PC-9 (cell line): ENCODE data around the gene RBMS3. TPM values are rescaled to one million over a fixed set of nuclear protein-coding genes. Genes with fewer than 3 reads are reported as not detected.

Experiments used
- BruUV-seq: library from RNA; stranded (reverse); fragments of 400-500 nt; replicated peaks from 2 replicates; lab custom pipeline; 2021; lab: Mats Ljungman, UMichigan
- CTCF ChIA-PET: fragments of 300-600 bp; sonication (Branson Sonifier 250); formaldehyde crosslinking; loops from one replicate; lab custom pipeline; 2022; ENCODE audit warnings: antibody characterized with exemption; lab: Charles Lee
- POLR2A ChIA-PET: fragments of 300-600 bp; sonication (Branson Sonifier 250); formaldehyde crosslinking; loops from one replicate; lab custom pipeline; 2022; ENCODE audit warnings: antibody characterized with exemption; ENCODE audit not compliant: unreplicated experiment; lab: Charles Lee
- DNase-seq, 2 experiments: peaks; one replicate each; pipeline versions ENCODE4 v3.0.0 to v3.0.0-alpha.2; 2015 to 2022; ENCODE audit warnings: mixed read lengths in 1 of 2
- H2AFZ ChIP-seq: fragments of 200-600 bp; sonication (generic); 2 replicates; pipeline ENCODE4 v1.8.1; 2017; ENCODE audit warnings: antibody characterized with exemption
- H3F3A ChIP-seq: fragments of 200-600 bp; sonication (generic); 2 replicates; pipeline ENCODE4 v1.8.1; 2017; ENCODE audit warnings: antibody characterized with exemption, mild to moderate bottlenecking, low read depth; ENCODE audit not compliant: insufficient read depth
- H3K27ac ChIP-seq: fragments of 200-600 bp; sonication (generic); 2 replicates; pipeline ENCODE4 v1.6.1; 2016; ENCODE audit warnings: mixed run types
- H3K27me3 ChIP-seq: fragments of 200-600 bp; sonication (generic); 2 replicates; pipeline ENCODE4 v1.6.1; 2016; ENCODE audit warnings: low read depth, mixed run types; ENCODE audit not compliant: insufficient read depth
- H3K36me3 ChIP-seq: fragments of 200-600 bp; sonication (generic); 2 replicates; pipeline ENCODE4 v1.6.1; 2016; ENCODE audit warnings: low read depth, mixed run types
- H3K4me1 ChIP-seq: fragments of 200-600 bp; sonication (generic); replicated peaks from 2 replicates; pipeline ENCODE4 v1.6.1; 2016; ENCODE audit warnings: mixed run types; ENCODE audit not compliant: insufficient read depth
- H3K4me2 ChIP-seq: fragments of 200-600 bp; sonication (generic); 2 replicates; pipeline ENCODE4 v1.6.1; 2017; ENCODE audit warnings: mixed run types
- H3K4me3 ChIP-seq: fragments of 200-600 bp; sonication (generic); 2 replicates; pipeline ENCODE4 v1.6.1; 2016; ENCODE audit warnings: mixed run types
- H3K79me2 ChIP-seq: fragments of 200-600 bp; sonication (generic); 2 replicates; pipeline ENCODE4 v1.6.1; 2017; ENCODE audit warnings: low read depth, mixed run types
- H3K9me2 ChIP-seq: fragments of 200-600 bp; sonication (generic); 2 replicates; pipeline ENCODE4 v1.8.1; 2017; ENCODE audit warnings: mild to moderate bottlenecking; ENCODE audit not compliant: insufficient read depth
- H3K9me3 ChIP-seq: fragments of 200-600 bp; sonication (generic); 2 replicates; pipeline ENCODE4 v1.8.1; 2016; ENCODE audit warnings: low read depth; ENCODE audit not compliant: insufficient read depth
- H4K20me1 ChIP-seq: fragments of 200-600 bp; sonication (generic); 2 replicates; pipeline ENCODE4 v1.8.1; 2017; ENCODE audit not compliant: insufficient read depth
- EZH2 ChIP-seq: fragments of 200-600 bp; sonication (generic); IDR thresholded peaks from 2 replicates; pipeline ENCODE4 v1.8.0; 2017; ENCODE audit warnings: antibody characterized with exemption, low read depth
- intact Hi-C: fragments of 100-400 bp; cut with micrococcal nuclease; formaldehyde crosslinking; loops from one replicate; pipeline ENCODE4 v1.10.0; 2022; ENCODE audit not compliant: unreplicated experiment
- total RNA-seq: library from RNA; stranded (reverse); gene quantifications from 2 replicates; pipeline ENCODE4 v1.2.3, GENCODE V29; 2021
- TF ChIP-seq, protein P1 (sequence below): fragments of 200-600 bp; sonication (generic); conservative IDR thresholded peaks from 2 replicates; pipeline ENCODE4 v1.6.1; 2017; ENCODE audit warnings: mixed run types, antibody characterized with exemption, mild to moderate bottlenecking, moderate library complexity

The RBMS3 gene
- total RNA-seq, 1 experiment from 2014 or later: 3.5 TPM

DNA sequence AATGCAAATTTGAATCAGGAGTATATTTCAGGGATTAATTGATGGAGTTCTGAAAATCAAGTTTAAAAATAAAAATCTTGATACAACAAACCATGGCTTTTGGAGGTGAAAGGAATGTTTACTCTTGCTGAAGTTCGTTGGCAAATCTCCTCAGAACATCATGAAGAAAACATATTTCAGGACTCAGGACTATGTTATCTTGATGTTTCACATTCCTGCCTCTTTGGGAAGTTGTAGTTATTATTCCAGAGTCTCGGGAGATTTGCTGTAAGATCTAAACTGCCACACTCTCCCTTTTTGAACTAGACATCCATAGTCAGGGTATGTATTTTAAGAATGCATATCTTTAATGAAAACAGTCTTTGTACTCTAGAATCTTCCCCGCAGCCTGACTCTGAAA lies 271.2 kb downstream of the RBMS3 start:
- CTCF ChIA-PET: no interaction called here
- no TSS peak for BruUV-seq

DNA sequence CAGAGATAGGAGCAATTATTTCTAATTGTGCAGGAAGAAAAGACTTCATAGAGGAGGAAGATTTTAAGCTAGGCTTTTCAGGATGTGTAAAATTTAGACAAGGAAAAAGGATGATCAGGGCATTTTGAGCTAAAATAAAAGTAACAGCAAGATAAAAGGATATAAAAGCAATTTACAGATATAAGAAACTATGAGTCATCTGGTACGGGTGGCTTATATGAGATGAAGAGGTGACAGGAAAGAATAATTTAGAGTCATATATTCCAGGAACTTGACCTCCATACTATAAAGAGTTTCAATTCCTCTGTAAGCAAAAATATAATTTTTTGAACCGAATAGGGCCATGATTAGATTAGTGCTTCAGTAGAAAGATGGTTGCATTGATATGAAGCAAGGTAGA lies 273.7 kb downstream of the RBMS3 start:
- Histone ChIP-seq H4K20me1 (no peaks in the 10 kb centered on the region), H3K27ac (no peak overlapping the region), H3K27me3 (no peaks in the 10 kb centered on the region), H3K36me3 (no peaks in the 10 kb centered on the region), H3K4me2 (no peak overlapping the region), H3K4me3 (no peak overlapping the region), H3F3A (no peaks in the 10 kb centered on the region), H2AFZ (no peak overlapping the region), H3K9me2 (no peaks in the 10 kb centered on the region), H3K4me1 (no peaks in the 10 kb centered on the region), H3K9me3 (no peaks in the 10 kb centered on the region), H3K79me2 (no peaks in the 10 kb centered on the region)
- intact Hi-C loops: no loop called here
- BruUV-seq: no TSS peak
- CTCF ChIA-PET: no interaction called here
- no peak for TF ChIP-seq EZH2
- TF ChIP-seq, protein P1, sequence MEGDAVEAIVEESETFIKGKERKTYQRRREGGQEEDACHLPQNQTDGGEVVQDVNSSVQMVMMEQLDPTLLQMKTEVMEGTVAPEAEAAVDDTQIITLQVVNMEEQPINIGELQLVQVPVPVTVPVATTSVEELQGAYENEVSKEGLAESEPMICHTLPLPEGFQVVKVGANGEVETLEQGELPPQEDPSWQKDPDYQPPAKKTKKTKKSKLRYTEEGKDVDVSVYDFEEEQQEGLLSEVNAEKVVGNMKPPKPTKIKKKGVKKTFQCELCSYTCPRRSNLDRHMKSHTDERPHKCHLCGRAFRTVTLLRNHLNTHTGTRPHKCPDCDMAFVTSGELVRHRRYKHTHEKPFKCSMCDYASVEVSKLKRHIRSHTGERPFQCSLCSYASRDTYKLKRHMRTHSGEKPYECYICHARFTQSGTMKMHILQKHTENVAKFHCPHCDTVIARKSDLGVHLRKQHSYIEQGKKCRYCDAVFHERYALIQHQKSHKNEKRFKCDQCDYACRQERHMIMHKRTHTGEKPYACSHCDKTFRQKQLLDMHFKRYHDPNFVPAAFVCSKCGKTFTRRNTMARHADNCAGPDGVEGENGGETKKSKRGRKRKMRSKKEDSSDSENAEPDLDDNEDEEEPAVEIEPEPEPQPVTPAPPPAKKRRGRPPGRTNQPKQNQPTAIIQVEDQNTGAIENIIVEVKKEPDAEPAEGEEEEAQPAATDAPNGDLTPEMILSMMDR: no peak
- POLR2A ChIA-PET: interaction anchor here (0.6 kb wide), 1 partner anchor 198 kb away, joined by 5 read pairs; no protein-coding TSS in a partner anchor
- no peak for DNase-seq

More for the DNA sequence above, 271.2 kb downstream of the RBMS3 start:
- H3K27me3 ChIP-seq: no peaks in the 10 kb centered on the region
- TF ChIP-seq, protein P1: no peak
- no peak for TF ChIP-seq EZH2
- H3K79me2 ChIP-seq: no peaks in the 10 kb centered on the region
- no peaks in the 10 kb centered on the region for H3K9me2 ChIP-seq
- H3K27ac ChIP-seq: no peak overlapping the region
- intact Hi-C loops: no loop called here
- no peak overlapping the region for H3K4me3 ChIP-seq
- no peaks in the 10 kb centered on the region for H3K4me1 ChIP-seq
- POLR2A ChIA-PET: no interaction called here
- 0 out of 2 replicates have a peak overlapping the region, but pooled peaks have one; percentile 1 for H2AFZ ChIP-seq
- H4K20me1 ChIP-seq: no peaks in the 10 kb centered on the region
- H3K36me3 ChIP-seq: no peaks in the 10 kb centered on the region
- no peak for DNase-seq
- H3F3A ChIP-seq: no peaks in the 10 kb centered on the region
- no peaks in the 10 kb centered on the region for H3K9me3 ChIP-seq
- no peak overlapping the region for H3K4me2 ChIP-seq

DNA sequence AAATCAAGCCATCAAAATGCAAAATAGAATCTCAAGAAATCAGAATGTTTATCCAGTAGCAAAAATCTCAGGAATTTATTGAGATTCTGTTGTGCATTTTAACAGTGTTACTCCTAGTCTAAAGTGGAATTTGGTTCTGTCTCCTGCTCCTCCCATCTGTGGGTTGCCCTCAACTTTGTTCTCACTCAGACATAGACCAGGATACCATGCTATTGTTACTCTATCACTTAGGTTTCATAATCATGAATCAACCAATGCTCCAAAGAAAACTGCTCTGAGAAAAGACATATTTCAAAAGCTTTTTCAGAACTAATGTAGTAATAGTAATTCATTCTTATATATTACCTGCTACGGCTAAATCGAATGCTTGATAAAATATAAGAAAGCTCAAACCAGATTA lies 274.7 kb downstream of the RBMS3 start:
- Histone ChIP-seq H3K4me3 (no peak overlapping the region), H3K27ac (no peak overlapping the region), H4K20me1 (no peaks in the 10 kb centered on the region), H3K9me3 (no peaks in the 10 kb centered on the region), H3F3A (no peaks in the 10 kb centered on the region), H3K4me2 (no peak overlapping the region), H3K79me2 (no peaks in the 10 kb centered on the region), H3K9me2 (no peaks in the 10 kb centered on the region), H3K27me3 (no peaks in the 10 kb centered on the region), H2AFZ (no peak overlapping the region), H3K4me1 (no peaks in the 10 kb centered on the region), H3K36me3 (no peaks in the 10 kb centered on the region)
- CTCF ChIA-PET: no interaction called here
- POLR2A ChIA-PET: no interaction called here
- no peak for DNase-seq
- BruUV-seq: no TSS peak
- intact Hi-C loops: no loop called here
- TF ChIP-seq, protein P1: no peak
- TF ChIP-seq EZH2: no peak
